ENCODE data around the gene SMARCAL1.

Gene SMARCAL1

GRCh38 chr2:216450784-216451183, 38.5 kb downstream of the SMARCAL1 start (continued):
- TF ChIP-seq ZNF664 (tag by site-specific recombination; IDR thresholded peaks at IDR 0.05) (no peak), WT1 (tag by site-specific recombination; IDR thresholded peaks at IDR 0.05) (no peak), ZNF140 (tag by site-specific recombination; IDR thresholded peaks at IDR 0.05) (no peak), ZNF433 (tag by site-specific recombination; IDR thresholded peaks at IDR 0.05; ENCODE audit: low read depth) (no peak), ZNF175 (tag by site-specific recombination; IDR thresholded peaks at IDR 0.05) (no peak)

- CTCF ChIA-PET: interaction anchor here (0.6 kb wide), 1 partner anchor 209 kb away, joined by 3 read pairs; no protein-coding TSS in a partner anchor
- POLR2A ChIA-PET: interaction anchor here (0.7 kb wide), 1 partner anchor 9 kb away, joined by 3 read pairs; no protein-coding TSS in a partner anchor
Measured at GRCh38 chr2:216453955-216454614, 41.8 kb downstream of the SMARCAL1 start.

GRCh38 chr2:216463148-216463547, 50.9 kb downstream of the SMARCAL1 start:
- ChIA-PET CTCF (no interaction called here), POLR2A (interaction anchor here (0.6 kb wide), 1 partner anchor 9 kb away, joined by 3 read pairs; no protein-coding TSS in a partner anchor)
- Histone ChIP-seq H3K4me3 (ENCODE audit: low read depth, low read length) (no peak overlapping the region), H3K36me3 (ENCODE audit: control insufficient read depth in 2 of 2, insufficient read depth in 1 of 2, low read length in 2 of 2) (peaks cover 4 to 29% of the 10 kb centered on the region in 2 experiments; a peak in 2 of 3 replicates), H3K4me1 (ENCODE audit: control insufficient read depth, insufficient read depth, low read length) (no peaks in the 10 kb centered on the region), H3K9me3 (ENCODE audit: control insufficient read depth, insufficient read depth, low read depth, low read length) (no peaks in the 10 kb centered on the region), H3K27ac (ENCODE audit: extremely low read depth, low read depth, low read length) (no peak overlapping the region)
- TF ChIP-seq ZNF660 (tag by site-specific recombination; IDR thresholded peaks at IDR 0.05) (no peak), MEIS1 (CRISPR knock-in tag; IDR thresholded peaks at IDR 0.05; ENCODE audit: borderline replicate concordance) (no peak), KLF10 (tag by site-specific recombination; IDR thresholded peaks at IDR 0.05) (no peak), SETDB1 (IDR thresholded peaks at IDR 0.05; ENCODE audit: insufficient read length, low read length) (no peak), ZNF10 (tag by site-specific recombination; IDR thresholded peaks at IDR 0.05) (no peak), ZNF488 (tag by site-specific recombination; IDR thresholded peaks at IDR 0.05) (no peak), ZNF585B (tag by site-specific recombination; IDR thresholded peaks at IDR 0.05) (no peak), HOXA7 (CRISPR knock-in tag; IDR thresholded peaks at IDR 0.05; ENCODE audit: borderline replicate concordance) (no peak), ZNF629 (tag by site-specific recombination; IDR thresholded peaks at IDR 0.05) (no peak), ZSCAN5A (tag by site-specific recombination; IDR thresholded peaks at IDR 0.05) (no peak), ZBTB21 (tag by site-specific recombination; IDR thresholded peaks at IDR 0.05) (no peak), ZNF416 (tag by site-specific recombination; IDR thresholded peaks at IDR 0.05) (no peak), ZNF211 (tag by site-specific recombination; IDR thresholded peaks at IDR 0.05; ENCODE audit: low read depth) (no peak), WT1 (tag by site-specific recombination; IDR thresholded peaks at IDR 0.05) (no peak), ZNF558 (tag by site-specific recombination; IDR thresholded peaks at IDR 0.05) (no peak), ZNF521 (tag by site-specific recombination; IDR thresholded peaks at IDR 0.05) (no peak), KLF17 (tag by site-specific recombination; IDR thresholded peaks at IDR 0.05) (no peak)

More at GRCh38 chr2:216453955-216454614, 41.8 kb downstream of the SMARCAL1 start:
- Histone ChIP-seq H3K36me3 (ENCODE audit: control insufficient read depth in 2 of 2, insufficient read depth in 1 of 2, low read length in 2 of 2) (peaks cover 7 to 61% of the 10 kb centered on the region in 2 experiments), H3K27ac (ENCODE audit: extremely low read depth, low read depth, low read length) (no peak overlapping the region), H3K9me3 (ENCODE audit: control insufficient read depth, insufficient read depth, low read depth, low read length) (no peaks in the 10 kb centered on the region), H3K4me1 (ENCODE audit: control insufficient read depth, insufficient read depth, low read length) (no peaks in the 10 kb centered on the region), H3K4me3 (ENCODE audit: low read depth, low read length) (no peak overlapping the region)
- TF ChIP-seq ZBTB20 (tag by site-specific recombination; IDR thresholded peaks at IDR 0.05) (no peak), ZFP69B (tag by site-specific recombination; IDR thresholded peaks at IDR 0.05) (no peak), ZNF248 (tag by site-specific recombination; IDR thresholded peaks at IDR 0.05) (no peak), ZSCAN16 (tag by site-specific recombination; IDR thresholded peaks at IDR 0.05) (no peak), PRDM6 (tag by site-specific recombination; IDR thresholded peaks at IDR 0.05) (no peak), ZSCAN5A (tag by site-specific recombination; IDR thresholded peaks at IDR 0.05) (no peak), ZNF837 (tag by site-specific recombination; IDR thresholded peaks at IDR 0.05) (no peak)

Data from HEK293 (cell line).